Measurements from ENCODE around the gene PNCK. TPM values are rescaled to one million over a fixed set of nuclear protein-coding genes. Genes with fewer than 3 reads are reported as not detected.

Gene PNCK
- total and polyA plus RNA-seq, 2 of the 13 experiments (the other 11 are each of a cell fraction or from before 2014, with no cell fraction given), result 33.1 TPM; not detected in 1

DNA sequence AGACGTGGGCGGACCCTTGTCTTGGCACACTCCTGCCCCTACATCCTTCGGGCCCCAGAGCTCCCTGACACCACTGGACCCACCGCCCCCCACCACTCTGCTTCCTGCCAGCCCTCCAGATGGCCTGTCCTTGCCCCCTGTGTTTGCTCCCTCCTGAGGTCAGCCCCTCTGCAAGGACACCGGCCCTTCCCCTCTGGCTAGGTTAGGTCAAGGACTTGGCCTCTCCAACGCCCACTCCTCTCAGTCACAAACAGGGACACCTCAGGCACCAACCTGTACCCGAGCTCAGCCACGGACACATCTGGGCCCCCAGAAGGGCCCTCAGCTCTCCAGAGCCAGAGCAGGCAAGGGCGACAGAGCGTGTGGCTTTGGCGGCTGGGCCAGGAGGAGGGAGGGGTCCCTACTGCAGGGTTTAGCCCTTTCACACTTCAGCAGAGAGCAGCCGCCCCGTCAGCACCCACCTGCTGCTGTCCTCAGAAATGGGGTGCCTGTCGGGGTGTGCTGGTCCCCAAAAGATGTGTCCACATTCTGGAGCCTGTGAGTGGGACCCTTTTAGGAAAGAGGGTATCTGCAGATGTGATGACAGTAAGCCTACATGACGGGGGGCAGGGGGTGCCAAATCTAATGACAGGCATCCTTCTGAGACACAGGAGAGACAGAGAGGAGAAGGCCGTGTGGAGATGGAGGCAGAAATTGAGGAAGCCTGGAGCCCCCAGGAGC is 50.1 kb downstream of the PNCK start (continued):
- TF ChIP-seq MAFF (IDR thresholded peaks at IDR 0.05; ENCODE audit: low read depth, low read length) (no peak), SKI (IDR thresholded peaks at IDR 0.05; ENCODE audit: partially characterized antibody) (peak; percentile 73), JUNB (CRISPR knock-in tag; IDR thresholded peaks at IDR 0.05; ENCODE audit: borderline replicate concordance) (peak; percentile 50; the same call in 1 of the 2 replicates), ZNF33A (CRISPR knock-in tag; IDR thresholded peaks at IDR 0.05; ENCODE audit: borderline replicate concordance) (no peak), ZBTB1 (CRISPR knock-in tag; IDR thresholded peaks at IDR 0.05; ENCODE audit: borderline replicate concordance) (no peak), POLR2AphosphoS5 (IDR thresholded peaks at IDR 0.05; ENCODE audit: low read depth, low read length) (peak; percentile 84), ESRRA (CRISPR knock-in tag; IDR thresholded peaks at IDR 0.05; ENCODE audit: low read depth) (peak; percentile 97), ZNF772 (CRISPR knock-in tag; IDR thresholded peaks at IDR 0.05) (peak; percentile 77; the same call in 1 of the 2 replicates), CCAR2 (optimal IDR thresholded peaks at IDR 0.05; ENCODE audit: low read depth, low read length) (no peak), ZNF263 (CRISPR knock-in tag; IDR thresholded peaks at IDR 0.05) (no peak), TBL1XR1 (IDR thresholded peaks at IDR 0.05; ENCODE audit: borderline replicate concordance, low read length, partially characterized antibody) (no peak), ZNF776 (CRISPR knock-in tag; IDR thresholded peaks at IDR 0.05) (no peak), HNRNPUL1 (IDR thresholded peaks at IDR 0.05; ENCODE audit: low read depth, low read length) (no peak), ZNF256 (CRISPR knock-in tag; conservative IDR thresholded peaks at IDR 0.05) (no peak), GLI4 (CRISPR knock-in tag; IDR thresholded peaks at IDR 0.05; ENCODE audit: borderline replicate concordance) (no peak), ZSCAN21 (CRISPR knock-in tag; IDR thresholded peaks at IDR 0.05; ENCODE audit: borderline replicate concordance) (no peak), YY1 (IDR thresholded peaks at IDR 0.05; ENCODE audit: insufficient read depth, insufficient replicate concordance, low read depth, low read length) (peak; percentile 19), ARID2 (CRISPR knock-in tag; IDR thresholded peaks at IDR 0.05; ENCODE audit: borderline replicate concordance) (no peak), SP4 (CRISPR knock-in tag; IDR thresholded peaks at IDR 0.05) (no peak), MAZ (IDR thresholded peaks at IDR 0.05; ENCODE audit: borderline replicate concordance, low read depth, low read length) (no peak), MAZ (CRISPR knock-in tag; IDR thresholded peaks at IDR 0.05; ENCODE audit: low read depth) (peak; percentile 49), ETV6 (CRISPR knock-in tag; conservative IDR thresholded peaks at IDR 0.05) (no peak)
- TF ChIP-seq, protein P1, sequence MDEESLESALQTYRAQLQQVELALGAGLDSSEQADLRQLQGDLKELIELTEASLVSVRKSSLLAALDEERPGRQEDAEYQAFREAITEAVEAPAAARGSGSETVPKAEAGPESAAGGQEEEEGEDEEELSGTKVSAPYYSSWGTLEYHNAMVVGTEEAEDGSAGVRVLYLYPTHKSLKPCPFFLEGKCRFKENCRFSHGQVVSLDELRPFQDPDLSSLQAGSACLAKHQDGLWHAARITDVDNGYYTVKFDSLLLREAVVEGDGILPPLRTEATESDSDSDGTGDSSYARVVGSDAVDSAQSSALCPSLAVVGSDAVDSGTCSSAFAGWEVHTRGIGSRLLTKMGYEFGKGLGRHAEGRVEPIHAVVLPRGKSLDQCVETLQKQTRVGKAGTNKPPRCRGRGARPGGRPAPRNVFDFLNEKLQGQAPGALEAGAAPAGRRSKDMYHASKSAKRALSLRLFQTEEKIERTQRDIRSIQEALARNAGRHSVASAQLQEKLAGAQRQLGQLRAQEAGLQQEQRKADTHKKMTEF (CRISPR knock-in tag; IDR thresholded peaks at IDR 0.05), result no peak
- TF ChIP-seq, protein P2, sequence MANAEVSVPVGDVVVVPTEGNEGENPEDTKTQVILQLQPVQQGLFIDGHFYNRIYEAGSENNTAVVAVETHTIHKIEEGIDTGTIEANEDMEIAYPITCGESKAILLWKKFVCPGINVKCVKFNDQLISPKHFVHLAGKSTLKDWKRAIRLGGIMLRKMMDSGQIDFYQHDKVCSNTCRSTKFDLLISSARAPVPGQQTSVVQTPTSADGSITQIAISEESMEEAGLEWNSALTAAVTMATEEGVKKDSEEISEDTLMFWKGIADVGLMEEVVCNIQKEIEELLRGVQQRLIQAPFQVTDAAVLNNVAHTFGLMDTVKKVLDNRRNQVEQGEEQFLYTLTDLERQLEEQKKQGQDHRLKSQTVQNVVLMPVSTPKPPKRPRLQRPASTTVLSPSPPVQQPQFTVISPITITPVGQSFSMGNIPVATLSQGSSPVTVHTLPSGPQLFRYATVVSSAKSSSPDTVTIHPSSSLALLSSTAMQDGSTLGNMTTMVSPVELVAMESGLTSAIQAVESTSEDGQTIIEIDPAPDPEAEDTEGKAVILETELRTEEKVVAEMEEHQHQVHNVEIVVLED (CRISPR knock-in tag; IDR thresholded peaks at IDR 0.05; ENCODE audit: borderline replicate concordance), result no peak
- TF ChIP-seq, protein P3, sequence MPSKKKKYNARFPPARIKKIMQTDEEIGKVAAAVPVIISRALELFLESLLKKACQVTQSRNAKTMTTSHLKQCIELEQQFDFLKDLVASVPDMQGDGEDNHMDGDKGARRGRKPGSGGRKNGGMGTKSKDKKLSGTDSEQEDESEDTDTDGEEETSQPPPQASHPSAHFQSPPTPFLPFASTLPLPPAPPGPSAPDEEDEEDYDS (CRISPR knock-in tag; IDR thresholded peaks at IDR 0.05), result peak; percentile 86
- TF ChIP-seq, protein P4, sequence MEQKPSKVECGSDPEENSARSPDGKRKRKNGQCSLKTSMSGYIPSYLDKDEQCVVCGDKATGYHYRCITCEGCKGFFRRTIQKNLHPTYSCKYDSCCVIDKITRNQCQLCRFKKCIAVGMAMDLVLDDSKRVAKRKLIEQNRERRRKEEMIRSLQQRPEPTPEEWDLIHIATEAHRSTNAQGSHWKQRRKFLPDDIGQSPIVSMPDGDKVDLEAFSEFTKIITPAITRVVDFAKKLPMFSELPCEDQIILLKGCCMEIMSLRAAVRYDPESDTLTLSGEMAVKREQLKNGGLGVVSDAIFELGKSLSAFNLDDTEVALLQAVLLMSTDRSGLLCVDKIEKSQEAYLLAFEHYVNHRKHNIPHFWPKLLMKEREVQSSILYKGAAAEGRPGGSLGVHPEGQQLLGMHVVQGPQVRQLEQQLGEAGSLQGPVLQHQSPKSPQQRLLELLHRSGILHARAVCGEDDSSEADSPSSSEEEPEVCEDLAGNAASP (CRISPR knock-in tag; IDR thresholded peaks at IDR 0.05; ENCODE audit: borderline replicate concordance), result peak; percentile 94; the same call in 1 of the 2 replicates

Data from HepG2 (cell line).